H9 (cell line): ENCODE measurements around the gene YTHDC1. TPM values are rescaled to one million over a fixed set of nuclear protein-coding genes. Genes with fewer than 3 reads are reported as not detected.

Experiments
- DNase-seq: peaks from one replicate; pipeline ENCODE4 v3.0.0-alpha.2; 2017
- H2AFZ ChIP-seq: one replicate; pipeline ENCODE4 v1.6.1; 2013; ENCODE audit warnings: mild to moderate bottlenecking, low read length, control low read depth, moderate library complexity
- H2AK5ac ChIP-seq: 2 replicates; pipeline ENCODE4 v1.6.1; 2013; ENCODE audit warnings: low read length, control low read depth, mixed read lengths; ENCODE audit not compliant: insufficient read length
- H2BK120ac ChIP-seq: one replicate; pipeline ENCODE4 v1.6.1; 2013; ENCODE audit warnings: low read depth, mild to moderate bottlenecking, low read length, control low read depth, inconsistent platforms; ENCODE audit not compliant: poor library complexity, severe bottlenecking
- H2BK12ac ChIP-seq: 2 replicates; pipeline ENCODE4 v1.6.1; 2013; ENCODE audit warnings: low read length, control low read depth, mixed read lengths, low read depth; ENCODE audit not compliant: insufficient read length
- H2BK15ac ChIP-seq: 2 replicates; pipeline ENCODE4 v1.6.1; 2013; ENCODE audit warnings: low read depth, low read length, control low read depth
- H2BK20ac ChIP-seq: one replicate; pipeline ENCODE4 v1.6.1; 2013; ENCODE audit warnings: low read depth, mild to moderate bottlenecking, low read length, control low read depth, inconsistent platforms; ENCODE audit not compliant: poor library complexity, severe bottlenecking
- H2BK5ac ChIP-seq: 2 replicates; pipeline ENCODE4 v1.6.1; 2013; ENCODE audit warnings: low read length, control low read depth, mixed read lengths; ENCODE audit not compliant: insufficient read length
- H3K14ac ChIP-seq: 2 replicates; pipeline ENCODE4 v1.6.1; 2013; ENCODE audit warnings: low read length, control low read depth; ENCODE audit not compliant: insufficient read depth
- H3K18ac ChIP-seq: 2 replicates; pipeline ENCODE4 v1.6.1; 2013; ENCODE audit warnings: low read depth, mild to moderate bottlenecking, mixed read lengths, low read length, control low read depth; ENCODE audit not compliant: insufficient read length
- H3K23ac ChIP-seq: 2 replicates; pipeline ENCODE4 v1.6.1; 2013; ENCODE audit warnings: low read length, control low read depth, mixed read lengths, low read depth; ENCODE audit not compliant: insufficient read length
- H3K23me2 ChIP-seq: 2 replicates; pipeline ENCODE4 v1.6.1; 2013; ENCODE audit warnings: low read depth, mild to moderate bottlenecking, mixed read lengths, low read length, control low read depth; ENCODE audit not compliant: insufficient read length, poor library complexity, severe bottlenecking
- H3K27ac ChIP-seq: 2 replicates; pipeline ENCODE4 v1.5.1; 2013; ENCODE audit warnings: low read length, control low read depth, mixed read lengths, low read depth; ENCODE audit not compliant: insufficient read length
- H3K27me3 ChIP-seq: 2 replicates; pipeline ENCODE4 v1.6.1; 2013; ENCODE audit warnings: low read length, control low read depth, inconsistent platforms; ENCODE audit not compliant: insufficient read depth
- H3K4ac ChIP-seq: 2 replicates; pipeline ENCODE4 v1.6.1; 2013; ENCODE audit warnings: low read depth, mild to moderate bottlenecking, control low read depth, inconsistent platforms, low read length, moderate library complexity
- H3K4me1 ChIP-seq: 2 replicates; pipeline ENCODE4 v1.6.1; 2013; ENCODE audit warnings: low read length, control low read depth, inconsistent platforms; ENCODE audit not compliant: insufficient read depth
- H3K4me2 ChIP-seq: 2 replicates; pipeline ENCODE4 v1.6.1; 2013; ENCODE audit warnings: low read length, control low read depth, mixed read lengths; ENCODE audit not compliant: insufficient read length, insufficient read depth
- H3K56ac ChIP-seq: 2 replicates; pipeline ENCODE4 v1.6.1; 2013; ENCODE audit warnings: low read depth, mild to moderate bottlenecking, mixed read lengths, low read length, control low read depth; ENCODE audit not compliant: insufficient read length
- H3K79me1 ChIP-seq: 2 replicates; pipeline ENCODE4 v1.6.1; 2013; ENCODE audit warnings: low read depth, mild to moderate bottlenecking, moderate library complexity, low read length, control low read depth, inconsistent platforms; ENCODE audit not compliant: insufficient read depth, poor library complexity, severe bottlenecking
- H3K79me2 ChIP-seq: 2 replicates; pipeline ENCODE4 v1.6.1; 2013; ENCODE audit warnings: low read length, control low read depth, inconsistent platforms; ENCODE audit not compliant: insufficient read depth
- H3K9ac ChIP-seq: 2 replicates; pipeline ENCODE4 v1.6.1; 2013; ENCODE audit warnings: low read length, control low read depth, mixed read lengths; ENCODE audit not compliant: insufficient read length; ENCODE audit errors: extremely low read depth
- H3K9me3 ChIP-seq: one replicate; pipeline ENCODE4 v1.6.1; 2013; ENCODE audit warnings: low read depth, low read length, inconsistent platforms; ENCODE audit not compliant: control insufficient read depth
- H3T11ph ChIP-seq: one replicate; pipeline ENCODE4 v1.6.1; 2013; ENCODE audit warnings: mild to moderate bottlenecking, low read length, control low read depth, inconsistent platforms
- H4K20me1 ChIP-seq: one replicate; pipeline ENCODE4 v1.6.1; 2013; ENCODE audit not compliant: control insufficient read depth, insufficient read length, insufficient read depth
- H4K5ac ChIP-seq: 2 replicates; pipeline ENCODE4 v1.6.1; 2013; ENCODE audit warnings: low read depth, mild to moderate bottlenecking, mixed read lengths, low read length, control low read depth; ENCODE audit not compliant: insufficient read length
- H4K8ac ChIP-seq: replicated peaks from 2 replicates; pipeline ENCODE4 v1.6.1; 2013; ENCODE audit warnings: low read length, control low read depth, mixed read lengths, low read depth; ENCODE audit not compliant: insufficient read length
- H4K91ac ChIP-seq: 2 replicates; pipeline ENCODE4 v1.6.1; 2013; ENCODE audit warnings: low read depth, mild to moderate bottlenecking, moderate library complexity, mixed read lengths, low read length, control low read depth; ENCODE audit not compliant: insufficient read length
- H3K27ac Mint-ChIP-seq, 3 experiments: 2 replicates in 2 of 3; 3 replicates in 1 of 3; pipeline ENCODE4 v1.8.0; 2020 to 2021; ENCODE audit warnings: mixed read lengths in 3 of 3, mild to moderate bottlenecking in 1 of 3, moderate library complexity in 1 of 3
- H3K27me3 Mint-ChIP-seq: 2 replicates; pipeline ENCODE4 v1.8.0; 2021; ENCODE audit warnings: low read depth, mild to moderate bottlenecking, moderate library complexity, mixed read lengths
- H3K36me3 Mint-ChIP-seq, 3 experiments: 2 replicates in 2 of 3; 3 replicates in 1 of 3; pipeline ENCODE4 v1.8.0; 2020 to 2021; ENCODE audit warnings: low read depth in 3 of 3, mixed read lengths in 3 of 3; ENCODE audit not compliant: insufficient read depth in 1 of 3
- H3K4me1 Mint-ChIP-seq, 2 experiments: 2 replicates each; pipeline ENCODE4 v1.8.0; 2020; ENCODE audit warnings: mixed read lengths in 2 of 2
- H3K4me3 Mint-ChIP-seq, 2 experiments: 2 replicates in 1 of 2; 3 replicates in 1 of 2; pipeline ENCODE4 v1.8.0; 2020 to 2021; ENCODE audit warnings: mild to moderate bottlenecking in 2 of 2, mixed read lengths in 2 of 2, moderate library complexity in 1 of 2
- H3K9me3 Mint-ChIP-seq, 2 experiments: 2 replicates in 1 of 2; 3 replicates in 1 of 2; pipeline ENCODE4 v1.8.0; 2020; ENCODE audit warnings: mild to moderate bottlenecking in 2 of 2, mixed read lengths in 2 of 2, moderate library complexity in 1 of 2
- WGBS: extraction: QIAGEN DNeasy Blood & Tissue Kit; methylation state at CpG from one replicate; pipeline ENCODE4 v1.1.7; 2013; ENCODE audit warnings: missing lambda C conversion rate, low lambda C conversion rate, mixed read lengths; ENCODE audit not compliant: insufficient read length; ENCODE audit errors: extremely low coverage; 5-methylcytosine and 5-hydroxymethylcytosine counted together
- total RNA-seq: library from RNA; stranded (reverse); gene quantifications from 2 replicates; pipeline ENCODE4 v1.2.1, GENCODE V29; 2021
- TF ChIP-seq, protein P1 (sequence below): fragments of 200-600 bp; sonication (generic); conservative IDR thresholded peaks from 3 replicates; pipeline ENCODE4 v1.8.0; 2021; ENCODE audit warnings: antibody characterized with exemption, mild to moderate bottlenecking

Gene YTHDC1
- total RNA-seq, 1 experiment from 2014 or later, result 158 TPM

DNA sequence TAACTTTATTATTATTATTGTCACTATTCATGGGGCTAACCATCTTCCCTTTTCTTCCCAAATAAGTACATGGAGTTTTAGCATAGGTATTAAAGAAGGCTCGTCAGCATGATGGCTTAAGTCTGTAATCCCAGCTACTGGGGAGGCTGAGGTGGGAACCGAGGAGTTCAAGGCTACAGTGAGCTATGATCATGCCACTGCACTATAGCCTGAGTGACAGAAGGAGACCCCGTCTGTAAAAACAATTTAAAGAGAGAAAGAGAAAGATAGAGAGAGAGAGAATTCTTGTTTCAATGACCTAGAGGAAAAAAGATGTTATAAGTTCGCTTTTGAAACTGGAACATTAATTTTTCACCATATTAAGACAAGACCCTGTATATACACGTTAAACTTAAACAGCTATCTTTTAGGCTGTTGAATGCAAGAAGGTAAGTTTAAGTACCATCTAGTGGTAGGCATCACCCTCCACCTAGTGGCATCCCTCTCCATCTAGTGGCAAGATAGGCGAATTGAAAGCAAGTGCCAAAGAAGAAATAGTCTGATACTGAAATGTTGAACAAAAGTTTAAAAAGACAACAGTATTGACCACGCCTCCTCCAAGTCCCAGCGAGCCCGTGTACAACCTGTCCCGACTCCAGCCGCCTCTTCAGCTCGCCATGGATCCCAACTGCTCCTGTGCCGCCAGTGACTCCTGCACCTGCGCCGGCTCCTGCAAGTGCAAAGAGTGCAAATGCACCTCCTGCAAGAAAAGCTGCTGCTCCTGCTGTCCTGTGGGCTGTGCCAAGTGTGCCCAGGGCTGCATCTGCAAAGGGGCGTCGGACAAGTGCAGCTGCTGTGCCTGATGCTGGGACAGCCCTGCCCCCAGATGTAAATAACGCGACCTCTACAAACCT is 26.0 kb upstream of the YTHDC1 start:
- peaks cover 58 to 62% of the 10 kb centered on the region in 2 experiments for H3K4me1 Mint-ChIP-seq

More for the DNA sequence above, 26.0 kb upstream of the YTHDC1 start:
- Histone ChIP-seq H3K23me2 (no peaks in the 10 kb centered on the region), H3K23ac (no peak overlapping the region), H2BK5ac (no peak overlapping the region), H3K27me3 (no peaks in the 10 kb centered on the region), H3K79me2 (no peaks in the 10 kb centered on the region), H3K4me1 (no peaks in the 10 kb centered on the region; the same call in 1 of the 2 replicates), H3K56ac (no peak overlapping the region), H4K91ac (no peak overlapping the region), H3K27ac (no peak overlapping the region), H3T11ph (no peak overlapping the region), H3K79me1 (no peaks in the 10 kb centered on the region), H3K4me2 (peak overlapping the region; percentile 28), H4K20me1 (no peaks in the 10 kb centered on the region), H2AK5ac (no peak overlapping the region), H3K4ac (no peak overlapping the region), H2BK15ac (no peak overlapping the region), H4K5ac (no peak overlapping the region), H3K18ac (no peak overlapping the region), H4K8ac (no peak overlapping the region), H3K9me3 (no peaks in the 10 kb centered on the region), H2BK20ac (no peak overlapping the region), H3K9ac (no peak overlapping the region), H3K14ac (no peak overlapping the region), H2BK120ac (no peak overlapping the region), H2BK12ac (no peak overlapping the region), H2AFZ (no peak overlapping the region)
- DNase-seq, result peak; percentile 68
- no peaks in the 10 kb centered on the region for H3K36me3 Mint-ChIP-seq
- no peaks in the 10 kb centered on the region for H3K9me3 Mint-ChIP-seq
- peak overlapping the region; percentile 60 to 74 for H3K4me3 Mint-ChIP-seq
- no peaks in the 10 kb centered on the region for H3K27me3 Mint-ChIP-seq
- TF ChIP-seq, protein P1, sequence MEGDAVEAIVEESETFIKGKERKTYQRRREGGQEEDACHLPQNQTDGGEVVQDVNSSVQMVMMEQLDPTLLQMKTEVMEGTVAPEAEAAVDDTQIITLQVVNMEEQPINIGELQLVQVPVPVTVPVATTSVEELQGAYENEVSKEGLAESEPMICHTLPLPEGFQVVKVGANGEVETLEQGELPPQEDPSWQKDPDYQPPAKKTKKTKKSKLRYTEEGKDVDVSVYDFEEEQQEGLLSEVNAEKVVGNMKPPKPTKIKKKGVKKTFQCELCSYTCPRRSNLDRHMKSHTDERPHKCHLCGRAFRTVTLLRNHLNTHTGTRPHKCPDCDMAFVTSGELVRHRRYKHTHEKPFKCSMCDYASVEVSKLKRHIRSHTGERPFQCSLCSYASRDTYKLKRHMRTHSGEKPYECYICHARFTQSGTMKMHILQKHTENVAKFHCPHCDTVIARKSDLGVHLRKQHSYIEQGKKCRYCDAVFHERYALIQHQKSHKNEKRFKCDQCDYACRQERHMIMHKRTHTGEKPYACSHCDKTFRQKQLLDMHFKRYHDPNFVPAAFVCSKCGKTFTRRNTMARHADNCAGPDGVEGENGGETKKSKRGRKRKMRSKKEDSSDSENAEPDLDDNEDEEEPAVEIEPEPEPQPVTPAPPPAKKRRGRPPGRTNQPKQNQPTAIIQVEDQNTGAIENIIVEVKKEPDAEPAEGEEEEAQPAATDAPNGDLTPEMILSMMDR, result peak; percentile 80
- H3K27ac Mint-ChIP-seq, result peak overlapping the region in 2 of 3 experiments; percentile 58 to 76; a peak in 5 of 7 replicates
- no CpG with 5 or more reads among the region's 19 CpGs for WGBS
